ENCODE data around the gene PRELID3B.

PRELID3B gene

DNA sequence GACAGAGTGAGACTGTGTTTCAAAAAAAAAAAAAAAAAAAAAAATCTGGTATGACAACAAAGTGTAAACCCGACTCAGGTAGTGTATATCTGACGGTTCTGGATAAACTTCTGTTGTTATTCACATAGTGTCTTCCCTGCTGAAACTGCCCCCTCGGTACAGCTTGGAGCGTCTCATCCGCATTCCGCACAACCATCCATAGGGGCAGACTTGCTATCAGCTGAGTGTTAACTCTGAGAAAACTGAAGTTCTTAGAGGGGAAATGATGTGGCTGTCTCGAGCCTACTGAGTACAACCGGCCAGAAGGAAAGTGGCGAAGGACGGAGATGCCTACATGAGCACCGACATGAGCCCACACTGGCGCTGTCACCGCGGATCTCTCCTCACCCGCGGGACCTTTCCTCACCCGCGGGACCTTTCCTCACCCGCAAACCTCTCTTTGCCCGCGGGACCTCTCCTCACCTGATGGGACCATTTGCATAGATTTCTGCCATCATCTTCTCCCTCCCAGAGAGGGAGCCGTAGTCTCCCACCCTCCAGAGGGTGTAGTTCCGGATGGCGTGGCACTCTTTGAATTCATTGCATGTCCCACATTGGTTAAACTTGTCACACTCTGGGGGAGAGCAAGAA is 45.3 kb downstream of the PRELID3B start:
- Histone ChIP-seq H3K9me2 (ENCODE audit: low read depth, low read length) (no peaks in the 10 kb centered on the region), H3K4me2 (ENCODE audit: low read length) (no peak overlapping the region), H3K9me3 (ENCODE audit: low read length) (no peaks in the 10 kb centered on the region), H3K4me3 (ENCODE audit: low read depth, low read length, poor library complexity, severe bottlenecking) (no peak overlapping the region), H3K27me3 (ENCODE audit: insufficient read depth, low read length) (no peaks in the 10 kb centered on the region), H3K4me1 (ENCODE audit: insufficient read depth, low read length, severe bottlenecking) (peaks cover 4% of the 10 kb centered on the region), H3K79me2 (ENCODE audit: insufficient read depth, low read length) (no peaks in the 10 kb centered on the region), H3K36me3 (ENCODE audit: insufficient read depth, low read length) (peaks cover 92% of the 10 kb centered on the region), H3K9ac (ENCODE audit: low read length) (no peak overlapping the region), H4K20me1 (ENCODE audit: insufficient read depth, low read length) (no peaks in the 10 kb centered on the region), H3K27ac (ENCODE audit: low read depth, low read length, poor library complexity, severe bottlenecking) (no peak overlapping the region), H3F3A (ENCODE audit: insufficient read depth, low read length) (no peaks in the 10 kb centered on the region), H2AFZ (ENCODE audit: low read length) (no peak overlapping the region)
- TF ChIP-seq CTCF (IDR thresholded peaks at IDR 0.05; ENCODE audit: low read length), result no peak
- TF ChIP-seq EZH2 (IDR thresholded peaks at IDR 0.05; ENCODE audit: borderline replicate concordance, low read length), result no peak

- Histone ChIP-seq H3K27ac (ENCODE audit: low read depth, low read length, poor library complexity, severe bottlenecking) (no peak overlapping the region), H3K9ac (ENCODE audit: low read length) (no peak overlapping the region), H3K9me2 (ENCODE audit: low read depth, low read length) (no peaks in the 10 kb centered on the region), H3K36me3 (ENCODE audit: insufficient read depth, low read length) (peaks cover 92% of the 10 kb centered on the region), H2AFZ (ENCODE audit: low read length) (no peak overlapping the region), H4K20me1 (ENCODE audit: insufficient read depth, low read length) (no peaks in the 10 kb centered on the region), H3K27me3 (ENCODE audit: insufficient read depth, low read length) (no peaks in the 10 kb centered on the region), H3F3A (ENCODE audit: insufficient read depth, low read length) (no peaks in the 10 kb centered on the region), H3K4me1 (ENCODE audit: insufficient read depth, low read length, severe bottlenecking) (peaks cover 4% of the 10 kb centered on the region), H3K4me2 (ENCODE audit: low read length) (no peak overlapping the region), H3K4me3 (ENCODE audit: low read depth, low read length, poor library complexity, severe bottlenecking) (no peak overlapping the region), H3K79me2 (ENCODE audit: insufficient read depth, low read length) (no peaks in the 10 kb centered on the region), H3K9me3 (ENCODE audit: low read length) (no peaks in the 10 kb centered on the region)
- TF ChIP-seq EZH2 (IDR thresholded peaks at IDR 0.05; ENCODE audit: borderline replicate concordance, low read length) (no peak), CTCF (IDR thresholded peaks at IDR 0.05; ENCODE audit: low read length) (no peak)
Observed at GRCh38 chr20:58996226-58996611, 46.4 kb downstream of the PRELID3B start.

DNA sequence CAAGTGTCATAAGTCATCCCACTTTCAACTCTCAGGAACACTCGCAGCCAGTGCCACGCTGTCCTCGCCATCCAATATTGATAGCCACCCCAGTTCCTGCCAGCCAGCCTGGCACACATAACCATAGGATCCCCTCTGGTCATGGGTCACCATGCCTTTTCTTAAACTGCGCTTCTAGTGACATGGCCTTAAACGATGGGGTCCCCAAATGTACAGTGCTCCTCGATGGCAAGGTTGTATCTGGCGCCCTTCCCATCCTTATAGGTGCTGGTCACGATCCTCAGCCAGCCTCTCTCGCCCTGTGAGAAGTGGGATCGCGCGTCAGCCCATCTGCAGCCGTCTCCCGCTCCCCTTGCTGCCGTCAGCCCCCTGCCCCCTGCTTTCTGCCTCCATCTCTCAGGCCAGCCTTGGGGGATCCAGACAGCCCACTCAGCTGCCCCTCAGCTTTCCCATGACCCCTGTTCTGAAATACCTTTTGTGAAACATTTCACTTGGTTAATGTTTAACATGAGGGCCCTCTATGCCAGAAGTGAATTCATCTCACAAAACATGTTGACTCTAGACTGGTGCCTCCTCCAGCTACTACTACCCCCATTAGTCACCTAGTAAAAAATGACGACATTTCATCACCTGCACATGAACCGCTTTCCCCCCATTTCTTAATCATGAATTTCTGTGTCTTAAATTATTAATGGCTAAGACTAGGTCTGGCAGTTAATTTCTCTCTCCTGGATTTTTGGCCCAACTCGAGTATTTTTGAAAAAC is 46.9 kb downstream of the PRELID3B start:
- Histone ChIP-seq H2AFZ (ENCODE audit: low read length) (no peak overlapping the region), H3K27me3 (ENCODE audit: insufficient read depth, low read length) (no peaks in the 10 kb centered on the region), H3K9ac (ENCODE audit: low read length) (no peak overlapping the region), H3K4me3 (ENCODE audit: low read depth, low read length, poor library complexity, severe bottlenecking) (no peak overlapping the region), H3K4me1 (ENCODE audit: insufficient read depth, low read length, severe bottlenecking) (peaks cover 4% of the 10 kb centered on the region), H3K9me2 (ENCODE audit: low read depth, low read length) (no peaks in the 10 kb centered on the region), H3K36me3 (ENCODE audit: insufficient read depth, low read length) (peaks cover 93% of the 10 kb centered on the region), H3K9me3 (ENCODE audit: low read length) (no peaks in the 10 kb centered on the region), H3K4me2 (ENCODE audit: low read length) (no peak overlapping the region), H3K79me2 (ENCODE audit: insufficient read depth, low read length) (no peaks in the 10 kb centered on the region), H3K27ac (ENCODE audit: low read depth, low read length, poor library complexity, severe bottlenecking) (no peak overlapping the region), H4K20me1 (ENCODE audit: insufficient read depth, low read length) (no peaks in the 10 kb centered on the region), H3F3A (ENCODE audit: insufficient read depth, low read length) (no peaks in the 10 kb centered on the region)
- TF ChIP-seq EZH2 (IDR thresholded peaks at IDR 0.05; ENCODE audit: borderline replicate concordance, low read length), result no peak
- no peak for TF ChIP-seq CTCF (IDR thresholded peaks at IDR 0.05; ENCODE audit: low read length)
